Measurements from ENCODE around the gene MAP3K5.
"Not testable (repeated sequence)": the region's sequence is repeated elsewhere in the genome, so short reads cannot be mapped to it uniquely, and the experiment has no call there.

Gene MAP3K5

DNA sequence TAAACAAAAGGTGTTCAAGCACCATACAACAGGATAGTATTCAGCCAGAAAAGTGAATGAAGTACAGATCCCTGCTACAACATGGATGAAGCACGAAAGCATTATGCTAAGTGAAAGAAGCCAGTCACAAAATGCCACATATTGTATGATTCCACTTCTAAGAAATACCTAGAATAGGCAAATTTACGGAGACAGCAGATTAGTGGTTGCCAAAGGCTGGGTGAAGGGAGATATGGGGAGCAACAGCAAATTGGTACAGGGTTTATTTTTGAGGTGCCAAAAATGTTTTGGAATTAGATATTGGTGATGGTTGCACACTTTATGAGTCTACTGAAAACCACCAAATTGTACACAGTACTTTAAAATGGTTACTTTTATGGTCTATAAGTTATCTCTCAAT lies 23.2 kb downstream of the MAP3K5 start:
- no peak for DNase-seq

DNA sequence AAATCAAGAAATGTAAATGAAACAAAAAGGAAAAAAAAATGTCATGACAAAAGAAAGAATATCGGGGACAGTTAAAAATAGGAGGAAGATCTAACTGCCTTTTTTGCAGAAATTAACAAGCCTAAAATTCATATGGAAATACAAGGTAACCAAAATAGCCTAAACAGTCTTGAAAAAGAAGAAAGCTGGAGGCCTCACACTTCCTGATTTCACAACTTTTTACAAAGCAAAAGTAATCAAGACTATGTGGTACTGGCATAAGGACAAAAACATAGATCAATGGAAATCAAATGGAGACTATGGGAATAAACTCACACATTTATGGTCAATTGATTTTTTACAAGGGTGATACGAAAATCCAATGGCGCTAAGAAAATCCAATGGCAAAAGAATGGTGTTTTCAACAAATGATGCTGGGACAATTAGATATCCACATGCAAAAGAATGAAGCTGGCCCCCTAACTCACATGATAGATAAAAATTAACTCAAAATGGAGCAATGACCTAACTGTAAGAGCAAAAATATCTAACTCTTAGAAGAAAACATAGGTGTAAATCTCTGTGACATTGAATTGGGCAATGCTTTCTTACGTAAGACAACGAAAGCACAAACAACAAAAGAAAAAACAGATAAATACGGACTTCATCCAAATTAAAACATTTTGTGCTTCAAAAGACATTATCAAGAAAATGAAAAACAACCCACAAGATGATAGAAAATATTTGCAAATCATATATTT lies 24.5 kb downstream of the MAP3K5 start:
- DNase-seq = no peak

DNA sequence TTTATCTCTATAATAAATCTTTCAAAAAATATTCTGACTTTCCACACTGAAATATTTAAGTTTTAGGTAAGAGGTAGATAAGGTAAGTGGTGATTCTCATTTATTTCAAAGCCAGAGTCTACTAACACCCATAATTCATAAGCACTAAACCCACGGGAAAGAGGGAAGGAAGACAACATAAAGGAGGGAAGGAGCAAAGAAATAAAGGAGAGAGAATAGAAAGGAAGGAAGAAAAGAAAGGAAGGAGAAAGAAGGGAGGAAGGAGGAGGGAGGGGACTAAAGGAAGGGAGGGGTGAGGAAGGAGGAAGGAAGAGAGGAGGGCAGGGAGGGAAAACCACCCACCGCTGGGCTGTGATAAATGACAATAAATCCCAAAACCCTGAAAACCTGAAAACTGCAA lies 25.2 kb downstream of the MAP3K5 start:
- no peak for DNase-seq

- DNase-seq = no peak
These were observed 26.0 kb downstream of the MAP3K5 start for GRCh38 chr6:136766274-136766673.

- DNase-seq = no peak
These were observed 27.7 kb downstream of the MAP3K5 start for GRCh38 chr6:136764517-136764993.

GRCh38 chr6:136763716-136764516 lies 28.4 kb downstream of the MAP3K5 start:
- DNase-seq = no peak

GRCh38 chr6:136763255-136763654 lies 29.0 kb downstream of the MAP3K5 start:
- DNase-seq = no peak

DNA sequence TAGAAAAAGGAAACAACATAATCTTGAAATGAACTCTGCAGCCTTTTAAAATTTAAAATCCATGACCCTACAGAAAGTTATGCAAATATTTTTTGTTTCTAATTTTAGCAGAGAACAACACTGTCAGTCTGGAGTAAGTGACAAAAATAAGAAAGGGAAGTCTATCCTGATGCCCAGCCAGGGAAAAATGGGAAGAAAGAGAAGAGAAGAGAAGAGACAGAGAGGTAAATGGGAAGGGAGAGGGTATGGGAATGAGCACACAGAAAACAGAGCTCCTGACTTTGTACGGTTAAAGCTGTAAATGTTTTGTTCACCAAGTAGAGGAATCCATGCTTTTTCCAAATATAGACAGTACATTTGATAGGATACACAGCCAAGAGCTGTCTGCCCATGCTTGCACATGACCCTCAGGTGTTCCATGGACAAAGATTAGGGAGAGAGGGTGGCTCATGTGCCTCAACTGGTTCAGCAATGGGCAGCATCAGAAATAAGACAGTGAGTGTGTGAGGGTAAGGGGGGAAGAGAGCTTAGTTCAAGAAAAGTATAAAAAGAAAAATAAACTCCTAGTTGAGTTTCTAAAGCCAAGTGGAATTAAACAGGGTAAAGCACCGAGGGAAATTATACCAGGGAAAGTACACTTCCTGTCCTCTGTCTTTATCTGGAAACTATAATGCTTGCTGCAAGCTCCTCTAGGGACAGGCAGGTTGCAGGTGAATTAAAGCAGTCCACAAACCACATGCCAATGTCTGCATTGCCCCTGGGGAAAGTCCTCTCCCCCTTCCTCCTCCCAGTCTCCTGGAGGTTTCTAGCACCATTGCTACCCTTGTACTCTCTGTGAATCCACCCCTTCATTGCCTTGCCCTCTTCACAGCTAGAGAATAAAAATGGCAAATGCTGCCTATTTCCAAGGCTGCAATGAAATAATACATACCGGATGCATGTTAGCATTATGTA lies 30.0 kb downstream of the MAP3K5 start:
- no peak for DNase-seq

DNA sequence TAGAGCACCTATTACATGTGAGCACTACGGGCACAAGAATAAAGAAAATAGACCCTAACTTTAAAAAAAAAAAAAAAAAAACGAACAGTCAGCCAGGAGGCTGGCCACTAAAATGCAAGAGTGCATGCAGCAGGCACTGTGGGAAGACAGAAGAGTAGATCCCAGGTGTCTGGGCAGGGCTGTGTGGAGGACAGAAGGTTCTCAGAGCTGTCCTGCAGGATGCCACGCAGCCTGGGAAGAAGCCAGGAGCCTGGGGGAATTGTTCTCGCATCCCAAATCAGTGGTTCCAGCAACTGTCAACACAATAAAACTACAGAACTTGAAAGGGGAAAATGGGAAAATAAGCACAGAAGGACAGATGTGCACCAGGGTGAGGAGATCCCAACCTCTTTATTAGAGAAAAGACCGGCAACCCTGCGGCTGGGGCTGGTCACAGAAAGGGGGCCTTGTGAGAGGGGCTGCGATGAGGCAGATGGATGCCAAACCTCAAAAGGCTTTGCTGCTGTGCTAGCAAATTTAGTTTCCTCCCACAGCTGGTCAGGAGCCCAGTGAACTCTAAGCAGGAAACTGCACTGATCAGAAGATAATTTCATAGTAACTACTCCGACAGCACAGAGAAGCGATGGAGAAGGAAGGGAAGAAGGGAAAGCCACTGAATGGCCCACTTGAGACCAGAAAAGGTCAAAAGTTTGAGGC lies 30.9 kb downstream of the MAP3K5 start:
- DNase-seq = no peak

DNA sequence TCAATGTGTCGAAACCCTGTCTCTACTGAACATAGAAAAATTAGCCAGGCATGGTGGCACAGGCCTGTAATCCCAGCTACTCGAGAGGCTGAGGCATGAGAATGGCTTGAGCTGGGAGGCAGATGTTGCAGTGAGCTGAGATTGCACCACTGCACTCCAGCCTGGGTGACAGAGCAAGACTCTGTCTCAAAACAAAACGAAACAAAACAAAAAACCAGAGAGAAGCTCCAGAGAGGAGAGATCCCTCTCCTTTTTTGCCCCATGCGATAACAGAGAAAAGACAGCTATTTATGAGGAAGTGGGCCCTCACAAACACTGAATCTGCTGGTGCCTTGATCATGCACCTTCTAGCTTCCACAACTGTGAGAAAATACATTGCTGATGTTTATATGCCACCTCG lies 31.5 kb downstream of the MAP3K5 start:
- not testable (repeated sequence) for DNase-seq

DNA sequence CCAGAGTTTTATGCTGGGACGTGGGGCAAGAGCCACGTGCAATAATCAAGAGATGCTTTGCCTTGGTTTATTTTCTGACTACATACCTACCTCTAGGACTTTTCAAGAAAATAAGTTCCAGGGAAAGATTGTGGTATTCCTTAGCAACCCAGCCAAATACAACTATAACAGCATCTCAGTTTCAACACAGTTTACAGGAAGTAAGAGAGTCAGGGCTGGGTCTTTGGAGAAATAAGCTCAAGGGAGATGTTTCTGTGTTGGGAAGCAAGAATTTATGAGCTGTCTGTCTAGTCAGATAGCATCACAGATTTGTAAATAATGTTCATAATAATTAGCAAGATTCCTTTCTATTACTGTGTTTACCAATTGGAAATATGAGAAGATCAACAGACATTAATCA lies 35.1 kb downstream of the MAP3K5 start:
- no peak for DNase-seq

DNA sequence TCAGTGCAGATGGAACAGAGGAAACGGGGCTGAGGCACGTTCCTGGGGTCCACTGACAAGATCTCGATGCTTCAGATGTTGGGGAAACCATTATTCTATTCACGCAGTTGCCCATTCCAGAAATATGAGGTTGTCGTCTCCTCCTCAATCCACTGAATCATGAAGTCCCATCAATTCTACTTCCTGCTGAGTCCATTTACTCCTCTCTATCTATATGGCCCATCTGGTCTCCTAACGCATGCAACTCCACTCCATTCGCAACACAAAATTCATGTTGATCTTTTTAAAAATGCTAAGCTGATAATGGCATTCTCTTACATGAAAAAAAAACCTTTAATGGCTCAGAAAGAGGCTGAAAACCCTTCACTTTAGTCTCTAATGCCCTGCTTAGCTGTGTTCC lies 37.5 kb downstream of the MAP3K5 start:
- no peak for DNase-seq

DNA sequence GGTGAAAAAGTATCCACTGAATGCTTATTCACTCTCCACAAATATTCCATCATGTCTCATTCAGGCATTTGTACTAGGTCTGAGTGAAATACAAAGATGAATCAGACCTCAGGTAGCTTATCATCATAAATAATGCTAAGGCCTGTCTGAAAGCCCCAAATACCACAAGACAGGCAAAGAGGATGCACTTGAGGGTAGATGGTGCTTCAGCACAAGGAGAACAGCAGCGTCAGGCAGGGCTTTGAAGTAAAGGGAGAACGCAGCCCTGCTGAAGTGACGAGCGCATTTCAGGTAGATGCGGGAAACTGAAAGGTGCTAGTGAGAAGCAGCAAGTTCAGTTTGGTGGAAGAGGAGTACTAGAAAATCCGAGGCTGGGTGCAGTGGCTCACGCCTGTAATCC lies 38.7 kb downstream of the MAP3K5 start:
- peak; percentile 59 for DNase-seq

GRCh38 chr6:136752554-136752953 lies 39.7 kb downstream of the MAP3K5 start:
- DNase-seq = no peak

- no peak for DNase-seq
These were observed 40.3 kb downstream of the MAP3K5 start for GRCh38 chr6:136751991-136752390.

DNA sequence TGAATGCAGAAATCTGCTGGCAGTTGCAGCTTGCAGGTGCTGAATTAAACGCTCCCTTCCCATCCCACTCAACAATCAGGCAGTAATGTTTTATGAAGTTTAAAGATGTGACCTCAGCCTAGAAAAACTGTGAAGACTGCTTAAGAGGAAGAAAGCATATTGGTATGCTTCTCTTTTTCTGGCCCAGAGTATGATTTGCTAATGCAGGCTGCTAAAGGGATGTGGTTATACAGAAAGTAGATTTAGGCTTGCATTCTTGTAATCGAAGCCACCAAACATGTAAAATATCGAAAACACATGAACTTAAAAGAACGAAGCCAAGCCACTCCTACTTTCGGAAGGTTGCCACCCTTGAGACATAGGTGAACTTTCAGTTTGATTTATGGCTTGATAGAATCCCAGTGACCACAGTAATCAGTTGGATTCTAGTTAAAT lies 40.7 kb downstream of the MAP3K5 start:
- no peak for DNase-seq

DNA sequence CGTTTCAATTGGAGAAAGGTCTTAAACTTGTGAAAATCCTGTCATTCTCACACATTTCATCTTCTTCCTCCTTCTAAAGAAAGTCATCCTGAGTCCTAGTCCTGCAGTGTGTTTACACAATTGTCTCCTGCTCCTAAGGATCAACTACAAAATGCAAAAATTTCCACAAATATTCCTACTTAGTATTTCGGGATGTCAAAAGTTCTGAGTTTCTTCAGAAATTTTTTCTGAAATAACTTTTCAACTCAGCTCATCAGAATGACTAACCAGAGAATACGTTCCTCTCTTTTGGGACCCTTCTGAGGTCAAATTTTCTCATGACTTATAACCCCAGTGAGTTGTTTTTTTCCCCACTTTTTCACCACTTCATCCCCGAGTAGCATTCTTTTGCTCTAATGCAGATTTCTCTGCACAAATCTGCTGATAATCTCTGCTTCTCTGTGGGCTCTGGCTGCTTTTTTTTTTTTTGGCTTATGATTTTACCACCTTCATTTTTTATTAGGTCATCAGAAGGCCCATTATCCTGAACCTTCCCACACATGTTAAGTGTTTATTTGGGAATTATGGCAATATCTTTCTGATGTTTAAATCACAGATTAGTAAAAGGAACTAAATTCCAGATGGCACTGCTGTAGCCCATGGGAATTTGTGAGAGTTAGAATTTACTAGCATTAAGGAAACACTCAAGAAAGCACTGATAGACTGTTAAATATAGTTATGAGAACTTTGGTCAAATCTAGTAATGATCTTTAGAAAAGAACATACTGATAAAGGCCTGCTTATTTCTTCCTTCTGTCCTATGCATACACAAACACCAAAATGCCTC lies 41.4 kb downstream of the MAP3K5 start:
- no peak for DNase-seq

GRCh38 chr6:136749359-136749997 lies 42.8 kb downstream of the MAP3K5 start:
- no peak for DNase-seq

GRCh38 chr6:136747507-136747906 lies 44.8 kb downstream of the MAP3K5 start:
- no peak for DNase-seq

- no peak for DNase-seq
These were observed 47.0 kb downstream of the MAP3K5 start for GRCh38 chr6:136745300-136745699.

GRCh38 chr6:136744889-136745288 lies 47.4 kb downstream of the MAP3K5 start:
- DNase-seq = no peak
